HL-60 (cell line): ENCODE results near the gene PAMR1.

Experiments used
- DNase-seq, 2 experiments: peaks; one replicate each; pipeline ENCODE4 v3.0.0-alpha.2; 2010 to 2020; ENCODE audit warnings: low read depth in 1 of 2, low spot score in 1 of 2
- H3K27ac ChIP-seq: fragments of 250-450 bp; sonication (Bioruptor Pico); replicated peaks from 2 replicates; pipeline ENCODE4 v1.5.1; 2020; ENCODE audit warnings: mild to moderate bottlenecking, moderate library complexity
- H3K27me3 ChIP-seq: fragments of 250-450 bp; sonication (Bioruptor Pico); 2 replicates; pipeline ENCODE4 v1.5.1; 2021; ENCODE audit warnings: mild to moderate bottlenecking, moderate library complexity; ENCODE audit not compliant: insufficient read depth, poor library complexity, severe bottlenecking
- H3K4me3 ChIP-seq: replicated peaks from 2 replicates; pipeline ENCODE4 v1.5.1; 2011; ENCODE audit warnings: mild to moderate bottlenecking, control low read depth, low read length; ENCODE audit not compliant: insufficient read depth
- CTCF ChIP-seq: IDR thresholded peaks from one replicate; pipeline ENCODE4 v1.5.1; 2011; ENCODE audit warnings: low read length, control low read depth, inconsistent platforms; ENCODE audit not compliant: insufficient read depth
- GABPA ChIP-seq: IDR thresholded peaks from 2 replicates; pipeline ENCODE4 v1.6.1; 2012; ENCODE audit warnings: low read depth
- POLR2AphosphoS5 ChIP-seq: IDR thresholded peaks from 2 replicates; pipeline ENCODE4 v1.6.1; 2012; ENCODE audit warnings: low read depth
- REST ChIP-seq: IDR thresholded peaks from 2 replicates; pipeline ENCODE4 v1.6.1; 2012; ENCODE audit warnings: low read depth; ENCODE audit not compliant: insufficient replicate concordance
- SPI1 ChIP-seq: IDR thresholded peaks from 2 replicates; pipeline ENCODE4 v1.6.1; 2012; ENCODE audit warnings: low read depth, mild to moderate bottlenecking, borderline replicate concordance

The PAMR1 gene

GRCh38 chr11:35543481-35543880, 18.1 kb upstream of the PAMR1 start:
- TF ChIP-seq CTCF, result no peak
- no peak for TF ChIP-seq SPI1
- TF ChIP-seq GABPA, result no peak
- TF ChIP-seq POLR2AphosphoS5, result no peak
- no peak for TF ChIP-seq REST
- Histone ChIP-seq H3K27ac (no peak overlapping the region), H3K4me3 (no peak overlapping the region), H3K27me3 (peaks cover 2% of the 10 kb centered on the region)
- no peak for DNase-seq

GRCh38 chr11:35541621-35542375, 16.4 kb upstream of the PAMR1 start:
- no peak for DNase-seq
- Histone ChIP-seq H3K27me3 (peaks cover 4% of the 10 kb centered on the region), H3K27ac (no peak overlapping the region), H3K4me3 (no peak overlapping the region)
- TF ChIP-seq GABPA, result no peak

GRCh38 chr11:35540526-35540925, 15.1 kb upstream of the PAMR1 start:
- Histone ChIP-seq H3K27me3 (peaks cover 4% of the 10 kb centered on the region), H3K4me3 (no peak overlapping the region), H3K27ac (no peak overlapping the region)
- DNase-seq, result peak in 1 of 2 experiments; percentile 28
- TF ChIP-seq POLR2AphosphoS5, result peak; percentile 39; the same call in 1 of the 2 replicates
- no peak for TF ChIP-seq REST
- no peak for TF ChIP-seq SPI1

- Histone ChIP-seq H3K27me3 (peaks cover 4% of the 10 kb centered on the region), H3K27ac (no peak overlapping the region), H3K4me3 (no peak overlapping the region)
- TF ChIP-seq GABPA (no peak), SPI1 (no peak), POLR2AphosphoS5 (no peak), REST (no peak), CTCF (no peak)
- no peak for DNase-seq
Measured at GRCh38 chr11:35539781-35540281, 14.4 kb upstream of the PAMR1 start.
